Smooth muscle cell (in vitro differentiated cells): ENCODE results near the gene PSMD1. TPM values are rescaled to one million over a fixed set of nuclear protein-coding genes. Genes with fewer than 3 reads are reported as not detected.

Experiments used
- DNase-seq: peaks from one replicate; lab custom pipeline; 2025; ENCODE audit not compliant: unreplicated experiment; lab: John Stamatoyannopoulos, UW
- H2AFZ ChIP-seq: fragments of 200-600 bp; sonication (generic); 2 replicates; pipeline ENCODE4 v1.6.0; 2016; ENCODE audit warnings: antibody characterized with exemption, low read depth, mild to moderate bottlenecking
- H3F3A ChIP-seq: fragments of 200-600 bp; sonication (generic); 2 replicates; pipeline ENCODE4 v1.6.0; 2017; ENCODE audit warnings: antibody characterized with exemption, low read depth
- H3K27ac ChIP-seq: fragments of 200-600 bp; sonication (generic); 2 replicates; pipeline ENCODE4 v1.5.1; 2016; ENCODE audit warnings: low read depth, mild to moderate bottlenecking
- H3K27me3 ChIP-seq: fragments of 200-600 bp; sonication (generic); 2 replicates; pipeline ENCODE4 v1.6.1; 2016; ENCODE audit warnings: low read depth, mild to moderate bottlenecking
- H3K36me3 ChIP-seq: fragments of 200-600 bp; sonication (generic); 2 replicates; pipeline ENCODE4 v1.5.1; 2016; ENCODE audit warnings: low read depth
- H3K4me1 ChIP-seq: fragments of 200-600 bp; sonication (generic); 2 replicates; pipeline ENCODE4 v1.5.1; 2016; ENCODE audit warnings: low read depth
- H3K4me2 ChIP-seq: fragments of 200-600 bp; sonication (generic); 2 replicates; pipeline ENCODE4 v1.6.0; 2016; ENCODE audit warnings: mild to moderate bottlenecking
- H3K4me3 ChIP-seq: fragments of 200-600 bp; sonication (generic); 2 replicates; pipeline ENCODE4 v1.5.1; 2016; ENCODE audit warnings: mild to moderate bottlenecking
- H3K79me2 ChIP-seq: fragments of 200-600 bp; sonication (generic); 2 replicates; pipeline ENCODE4 v1.6.0; 2016; ENCODE audit warnings: low read depth, mild to moderate bottlenecking
- H3K9ac ChIP-seq: fragments of 200-600 bp; sonication (generic); 2 replicates; pipeline ENCODE4 v1.6.0; 2016; ENCODE audit warnings: low read depth
- H3K9me3 ChIP-seq: fragments of 200-600 bp; sonication (generic); replicated peaks from 2 replicates; pipeline ENCODE4 v1.5.1; 2016; ENCODE audit warnings: low read depth
- H4K20me1 ChIP-seq: fragments of 200-600 bp; sonication (generic); 2 replicates; pipeline ENCODE4 v1.6.0; 2016; ENCODE audit warnings: low read depth
- WGBS: methylation state at CpG from one replicate; pipeline ENCODE4 v1.1.7; 2016; ENCODE audit warnings: low lambda C conversion rate; 5-methylcytosine and 5-hydroxymethylcytosine counted together
- polyA plus RNA-seq: library from polyadenylated mRNA; unstranded; fragments of >200 nt; fragmentation: Nextera tagmentation; extraction: Ambion mirVana; gene quantifications from 2 replicates; pipeline ENCODE4 v1.2.1, GENCODE V29; 2016
- total RNA-seq: library from RNA; depleted of rRNA; stranded (reverse); fragments of >200 nt; gene quantifications from 2 replicates; pipeline ENCODE4 v1.2.3, GENCODE V29; 2014
- TF ChIP-seq, protein P1 (sequence below): fragments of 200-600 bp; sonication (generic); IDR thresholded peaks from 2 replicates; pipeline ENCODE4 v1.5.1; 2017; ENCODE audit warnings: borderline replicate concordance, mild to moderate bottlenecking, antibody characterized with exemption; ENCODE audit not compliant: insufficient read depth, poor library complexity, severe bottlenecking

Gene PSMD1
- total and polyA plus RNA-seq, 2 experiments from 2014 or later = 95.7 to 99.7 TPM

DNA sequence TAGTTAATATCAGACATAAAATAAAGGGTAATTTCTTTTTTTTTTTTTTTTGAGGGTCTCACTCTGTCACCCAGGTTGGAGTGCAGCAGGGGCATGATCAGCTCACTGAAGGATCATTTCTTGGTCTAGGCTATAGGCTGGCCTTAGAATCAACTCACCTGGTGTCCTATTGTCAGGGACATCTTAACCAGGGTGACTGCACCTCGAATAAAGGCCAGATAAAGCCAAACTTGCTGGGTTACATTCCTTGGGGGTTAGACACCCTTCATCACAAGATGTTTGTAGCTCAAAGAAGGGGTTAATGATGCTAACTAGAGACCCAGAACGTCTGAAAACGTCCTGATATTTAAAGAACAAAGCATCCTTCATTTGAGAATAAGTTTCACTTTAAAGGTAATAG lies 42.8 kb upstream of the PSMD1 start:
- Histone ChIP-seq H3K4me2 (no peak overlapping the region), H2AFZ (no peak overlapping the region), H3K36me3 (no peaks in the 10 kb centered on the region), H3K4me1 (no peaks in the 10 kb centered on the region), H3K79me2 (no peaks in the 10 kb centered on the region), H4K20me1 (no peaks in the 10 kb centered on the region), H3K27ac (no peak overlapping the region), H3K27me3 (peaks cover 12% of the 10 kb centered on the region), H3K4me3 (no peak overlapping the region), H3F3A (no peaks in the 10 kb centered on the region), H3K9ac (no peak overlapping the region), H3K9me3 (no peaks in the 10 kb centered on the region)
- TF ChIP-seq, protein P1, sequence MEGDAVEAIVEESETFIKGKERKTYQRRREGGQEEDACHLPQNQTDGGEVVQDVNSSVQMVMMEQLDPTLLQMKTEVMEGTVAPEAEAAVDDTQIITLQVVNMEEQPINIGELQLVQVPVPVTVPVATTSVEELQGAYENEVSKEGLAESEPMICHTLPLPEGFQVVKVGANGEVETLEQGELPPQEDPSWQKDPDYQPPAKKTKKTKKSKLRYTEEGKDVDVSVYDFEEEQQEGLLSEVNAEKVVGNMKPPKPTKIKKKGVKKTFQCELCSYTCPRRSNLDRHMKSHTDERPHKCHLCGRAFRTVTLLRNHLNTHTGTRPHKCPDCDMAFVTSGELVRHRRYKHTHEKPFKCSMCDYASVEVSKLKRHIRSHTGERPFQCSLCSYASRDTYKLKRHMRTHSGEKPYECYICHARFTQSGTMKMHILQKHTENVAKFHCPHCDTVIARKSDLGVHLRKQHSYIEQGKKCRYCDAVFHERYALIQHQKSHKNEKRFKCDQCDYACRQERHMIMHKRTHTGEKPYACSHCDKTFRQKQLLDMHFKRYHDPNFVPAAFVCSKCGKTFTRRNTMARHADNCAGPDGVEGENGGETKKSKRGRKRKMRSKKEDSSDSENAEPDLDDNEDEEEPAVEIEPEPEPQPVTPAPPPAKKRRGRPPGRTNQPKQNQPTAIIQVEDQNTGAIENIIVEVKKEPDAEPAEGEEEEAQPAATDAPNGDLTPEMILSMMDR = no peak
- WGBS = 25% methylated on average over 3 of the region's 3 CpGs
- DNase-seq = no peak

DNA sequence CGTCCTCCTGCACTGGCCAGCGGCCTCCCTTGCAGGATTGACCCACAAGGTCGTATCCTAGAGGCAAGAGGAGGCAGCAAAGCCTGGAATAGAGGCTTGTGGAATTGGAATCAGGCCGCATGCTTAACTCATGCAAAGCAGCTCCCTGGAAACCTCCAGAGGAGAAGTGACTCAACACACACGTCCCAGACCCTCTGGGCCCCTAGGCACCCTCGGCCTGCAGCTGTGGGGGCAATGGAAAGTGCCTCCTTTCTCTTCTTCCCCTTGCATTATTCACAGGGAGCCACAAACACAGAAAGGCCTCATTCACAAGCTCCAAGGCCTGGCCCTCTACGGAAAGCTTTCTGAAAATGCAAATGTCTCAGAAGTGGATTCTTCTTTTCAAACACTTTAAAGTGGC lies 41.2 kb upstream of the PSMD1 start:
- Histone ChIP-seq H2AFZ (no peak overlapping the region), H3F3A (no peaks in the 10 kb centered on the region), H3K36me3 (no peaks in the 10 kb centered on the region), H3K4me1 (no peaks in the 10 kb centered on the region), H3K9ac (no peak overlapping the region), H3K27ac (no peak overlapping the region), H3K79me2 (no peaks in the 10 kb centered on the region), H3K27me3 (peaks cover 9% of the 10 kb centered on the region), H3K9me3 (no peaks in the 10 kb centered on the region), H4K20me1 (no peaks in the 10 kb centered on the region), H3K4me2 (no peak overlapping the region), H3K4me3 (no peak overlapping the region)
- 57% methylated on average over 7 of the region's 7 CpGs for WGBS
- TF ChIP-seq, protein P1 = no peak
- DNase-seq = no peak

DNA sequence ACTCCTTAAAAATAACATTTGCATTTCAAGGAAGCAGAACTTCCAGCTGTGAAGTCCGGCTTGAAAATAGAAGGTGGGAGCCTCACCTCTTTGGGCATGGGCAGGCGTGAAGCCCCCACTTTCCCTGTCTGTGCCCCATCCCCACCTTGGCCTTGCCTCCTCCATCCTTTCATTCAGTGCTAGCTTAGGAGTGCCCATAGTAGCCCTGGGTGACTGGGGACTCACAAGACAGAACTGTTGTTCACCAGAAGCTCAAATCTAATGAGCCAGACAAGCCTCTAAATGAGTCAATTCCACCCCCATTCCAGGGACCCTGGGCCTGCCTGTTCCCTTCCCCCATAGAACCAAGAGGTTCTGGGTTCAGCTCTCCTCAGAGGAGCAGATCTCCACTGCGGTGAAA lies 40.7 kb upstream of the PSMD1 start:
- H2AFZ ChIP-seq = no peak overlapping the region
- no peak overlapping the region for H3K4me3 ChIP-seq
- no peak overlapping the region for H3K27ac ChIP-seq
- H3K9ac ChIP-seq = no peak overlapping the region
- WGBS = 88% methylated on average over 3 of the region's 3 CpGs
- TF ChIP-seq, protein P1 = no peak
- no peaks in the 10 kb centered on the region for H4K20me1 ChIP-seq
- no peaks in the 10 kb centered on the region for H3K4me1 ChIP-seq
- H3F3A ChIP-seq = no peaks in the 10 kb centered on the region
- no peak overlapping the region for H3K4me2 ChIP-seq
- no peak for DNase-seq
- peaks cover 9% of the 10 kb centered on the region for H3K27me3 ChIP-seq
- no peaks in the 10 kb centered on the region for H3K79me2 ChIP-seq
- no peaks in the 10 kb centered on the region for H3K9me3 ChIP-seq
- no peaks in the 10 kb centered on the region for H3K36me3 ChIP-seq

DNA sequence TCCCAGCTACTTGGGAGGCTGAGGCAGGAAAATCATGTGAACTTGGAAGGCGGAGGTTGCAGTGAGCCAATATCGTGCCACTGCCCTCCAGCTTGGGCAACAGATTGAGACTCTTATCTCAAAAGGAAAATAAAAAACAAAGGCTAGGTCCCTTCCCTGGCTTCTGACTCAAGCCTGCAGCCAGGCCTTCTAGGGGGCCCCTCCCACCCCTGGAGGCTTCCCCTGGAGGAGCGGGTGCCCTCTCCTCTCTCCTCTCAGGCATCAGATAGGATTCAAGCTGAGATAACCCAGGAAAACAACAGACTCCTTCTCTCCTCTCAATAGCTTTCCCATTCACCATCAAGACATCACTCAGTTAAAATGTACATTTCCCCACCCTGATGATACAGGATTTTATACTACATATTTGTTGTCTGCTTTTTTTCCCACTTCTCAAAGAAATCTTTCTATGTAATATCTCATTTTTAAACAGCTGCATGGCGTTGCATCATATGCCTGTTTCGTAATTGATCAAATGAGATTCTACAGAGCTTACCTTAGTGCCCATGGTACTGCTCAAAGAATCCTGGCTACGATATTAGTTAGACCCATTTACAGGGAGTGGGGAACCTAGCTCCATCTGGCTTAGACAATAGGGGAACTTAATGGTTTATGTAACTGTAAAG lies 40.0 kb upstream of the PSMD1 start:
- TF ChIP-seq, protein P1 = no peak
- H3K9me3 ChIP-seq = no peaks in the 10 kb centered on the region
- H4K20me1 ChIP-seq = no peaks in the 10 kb centered on the region
- H3K27me3 ChIP-seq = peaks cover 9% of the 10 kb centered on the region
- no peaks in the 10 kb centered on the region for H3K79me2 ChIP-seq
- H3K9ac ChIP-seq = no peak overlapping the region
- no peak overlapping the region for H3K27ac ChIP-seq
- H3K4me3 ChIP-seq = no peak overlapping the region
- no peaks in the 10 kb centered on the region for H3K4me1 ChIP-seq
- H3K36me3 ChIP-seq = no peaks in the 10 kb centered on the region
- H3K4me2 ChIP-seq = no peak overlapping the region
- H2AFZ ChIP-seq = no peak overlapping the region
- 90% methylated on average over 6 of the region's 6 CpGs for WGBS
- no peaks in the 10 kb centered on the region for H3F3A ChIP-seq
- DNase-seq = no peak
